Measurements from ENCODE around the gene VPS33A.
A peak's percentile ranks its signal among the peaks of the same experiment; 100 is the strongest.

The VPS33A gene

GRCh38 chr12:122250047-122250446 lies 16.2 kb downstream of the VPS33A start:
- DNase-seq, result peak; percentile 66

- no peak for DNase-seq
Measured at GRCh38 chr12:122245553-122245952, 20.7 kb downstream of the VPS33A start.

GRCh38 chr12:122244565-122245371 lies 21.5 kb downstream of the VPS33A start:
- no peak for DNase-seq

- DNase-seq, result no peak
Measured at GRCh38 chr12:122243965-122244364, 22.3 kb downstream of the VPS33A start.

- no peak for DNase-seq
Measured at GRCh38 chr12:122238861-122239260, 27.4 kb downstream of the VPS33A start.

GRCh38 chr12:122235741-122236140 lies 30.6 kb downstream of the VPS33A start:
- no peak for DNase-seq

GRCh38 chr12:122232691-122233090 lies 33.6 kb downstream of the VPS33A start:
- no peak for DNase-seq

GRCh38 chr12:122230798-122231197 lies 35.5 kb downstream of the VPS33A start:
- no peak for DNase-seq

GRCh38 chr12:122228092-122228491 lies 38.2 kb downstream of the VPS33A start:
- DNase-seq, result no peak

- no peak for DNase-seq
Measured at GRCh38 chr12:122227341-122227740, 39.0 kb downstream of the VPS33A start.

- DNase-seq, result no peak
Measured at GRCh38 chr12:122226366-122227125, 39.7 kb downstream of the VPS33A start.

- peak; percentile 99 for DNase-seq
Measured at GRCh38 chr12:122225683-122226365, 40.5 kb downstream of the VPS33A start, which contains the start of gene DIABLO. TSS of gene DIABLO (minus strand) at chr12:122226052. CDS start at chr12:122226014, 38 bp downstream.

GRCh38 chr12:122216445-122216844 lies 49.8 kb downstream of the VPS33A start:
- DNase-seq, result no peak

- no peak for DNase-seq
Measured at GRCh38 chr12:122215771-122216170, 50.5 kb downstream of the VPS33A start.

GRCh38 chr12:122208073-122208820 lies 58.0 kb downstream of the VPS33A start:
- DNase-seq, result no peak

GRCh38 chr12:122207391-122207790 lies 58.9 kb downstream of the VPS33A start:
- no peak for DNase-seq

- DNase-seq, result no peak
Measured at GRCh38 chr12:122206976-122207375, 59.3 kb downstream of the VPS33A start.

- no peak for DNase-seq
Measured at GRCh38 chr12:122206111-122206881, 60.0 kb downstream of the VPS33A start.

GRCh38 chr12:122205053-122205925 lies 61.0 kb downstream of the VPS33A start:
- no peak for DNase-seq

GRCh38 chr12:122204167-122205052 lies 61.9 kb downstream of the VPS33A start:
- no peak for DNase-seq

All from DMS79 (cell line).